Choroid plexus epithelial cell (primary cell): Measurements from ENCODE around the gene KIF3C.
"Not testable (repeated sequence)": the region's sequence is repeated elsewhere in the genome, so short reads cannot be mapped to it uniquely, and the experiment has no call there.

ENCODE experiments used
- DNase-seq: peaks from one replicate; pipeline ENCODE4 v3.0.0-alpha.2; 2010; ENCODE audit warnings: low read depth
- H3K4me3 ChIP-seq: 2 replicates; pipeline ENCODE4 v1.5.1; 2011; ENCODE audit warnings: low read depth, mild to moderate bottlenecking, control low read depth, low read length, moderate library complexity
- CTCF ChIP-seq: conservative IDR thresholded peaks from 2 replicates; pipeline ENCODE4 v1.5.1; 2011; ENCODE audit warnings: low read depth, mild to moderate bottlenecking, control low read depth, inconsistent platforms, low read length, moderate library complexity

KIF3C gene

GRCh38 chr2:25982273-25982967 is at the start of gene KIF3C:
Gene KIF3C (minus strand): TSS chr2:25982497. CDS start chr2:25981917, 580 bp downstream.
- TF ChIP-seq CTCF: no peak
- H3K4me3 ChIP-seq: peak within 1 kb of the TSS; percentile 77
- peak; percentile 61 for DNase-seq

- not testable (repeated sequence) for DNase-seq, H3K4me3 ChIP-seq
Measured at GRCh38 chr2:26028083-26028482, 45.8 kb upstream of the KIF3C start.

- no peak for TF ChIP-seq CTCF
- H3K4me3 ChIP-seq: no peak overlapping the region
- no peak for DNase-seq
Measured at GRCh38 chr2:26025509-26025908, 43.2 kb upstream of the KIF3C start.

GRCh38 chr2:26024260-26024659 is 42.0 kb upstream of the KIF3C start:
- no peak for TF ChIP-seq CTCF
- DNase-seq: no peak
- H3K4me3 ChIP-seq: no peak overlapping the region

GRCh38 chr2:26020231-26020640 is 37.9 kb upstream of the KIF3C start:
- no peak for DNase-seq
- no peak overlapping the region for H3K4me3 ChIP-seq
- no peak for TF ChIP-seq CTCF

GRCh38 chr2:26018184-26019055 is 36.1 kb upstream of the KIF3C start:
- no peak for TF ChIP-seq CTCF
- DNase-seq: peak; percentile 93
- no peak overlapping the region for H3K4me3 ChIP-seq

- DNase-seq: no peak
- no peak overlapping the region for H3K4me3 ChIP-seq
- no peak for TF ChIP-seq CTCF
Measured at GRCh38 chr2:26017464-26018183, 35.3 kb upstream of the KIF3C start.

- not testable (repeated sequence) for DNase-seq, H3K4me3 ChIP-seq
Measured at GRCh38 chr2:26016706-26017045, 34.4 kb upstream of the KIF3C start.
